ENCODE data around the gene PAQR8.

PAQR8 gene

GRCh38 chr6:52359403-52359802 is 2.5 kb upstream of the PAQR8 start:
- DNase-seq (ENCODE audit: extremely low spot score): no peak
- ChIA-PET CTCF (interaction anchor here (0.8 to 1.3 kb wide), 3 partner anchors 9 to 41 kb away, joined by 3 read pairs; no protein-coding TSS in a partner anchor), POLR2A (no interaction called here)
- no peak for TF ChIP-seq CTCF (IDR thresholded peaks at IDR 0.05; ENCODE audit: control extremely low read depth, extremely low read depth, low read depth, missing control alignments)

GRCh38 chr6:52360028-52360427 is 1.9 kb upstream of the PAQR8 start:
- POLR2A ChIA-PET: no interaction called here
- no peak for DNase-seq (ENCODE audit: extremely low spot score)
- no peak for TF ChIP-seq CTCF (IDR thresholded peaks at IDR 0.05; ENCODE audit: control extremely low read depth, extremely low read depth, low read depth, missing control alignments)
- CTCF ChIA-PET: interaction anchor here (1.1 to 1.3 kb wide), 3 partner anchors 9 to 40 kb away, joined by 3 read pairs; no protein-coding TSS in a partner anchor

- POLR2A ChIA-PET: no interaction called here
Observed at GRCh38 chr6:52360601-52361413, 1.1 kb upstream of the PAQR8 start.

GRCh38 chr6:52361414-52361944 is 472 bp upstream of the PAQR8 start:
- no peak for TF ChIP-seq CTCF (IDR thresholded peaks at IDR 0.05; ENCODE audit: control extremely low read depth, extremely low read depth, low read depth, missing control alignments)
- DNase-seq (ENCODE audit: extremely low spot score): peak; percentile 31
- ChIA-PET POLR2A (interaction anchor here (1.3 kb wide), 2 partner anchors 9 to 28 kb away, joined by 4 to 6 read pairs; no protein-coding TSS in a partner anchor), CTCF (interaction anchor here (0.7 to 2.3 kb wide), 17 partner anchors 9 to 302 kb away, joined by 3 to 25 read pairs (median 4); partner anchors contain the start of gene MCM3)

More at GRCh38 chr6:52360601-52361413, 1.1 kb upstream of the PAQR8 start:
- TF ChIP-seq CTCF (IDR thresholded peaks at IDR 0.05; ENCODE audit: control extremely low read depth, extremely low read depth, low read depth, missing control alignments): no peak
- no peak for DNase-seq (ENCODE audit: extremely low spot score)
- CTCF ChIA-PET: interaction anchor here (1.1 to 1.3 kb wide), 2 partner anchors 10 to 39 kb away, joined by 3 read pairs; no protein-coding TSS in a partner anchor

GRCh38 chr6:52362443-52363227 is 684 bp downstream of the PAQR8 start:
- DNase-seq (ENCODE audit: extremely low spot score): peak; percentile 75
- POLR2A ChIA-PET: interaction anchor here (1.3 kb wide), 2 partner anchors 10 to 27 kb away, joined by 4 to 6 read pairs; no protein-coding TSS in a partner anchor
- peak; percentile 60 for TF ChIP-seq CTCF (IDR thresholded peaks at IDR 0.05; ENCODE audit: control extremely low read depth, extremely low read depth, low read depth, missing control alignments)
- CTCF ChIA-PET: interaction anchor here (0.9 to 3.0 kb wide), 23 partner anchors 9 to 300 kb away, joined by 3 to 25 read pairs (median 5); partner anchors contain the start of gene MCM3
